Glutamatergic neuron (in vitro differentiated cells): ENCODE results near the gene C10orf67. TPM values are rescaled to one million over a fixed set of nuclear protein-coding genes. Genes with fewer than 3 reads are reported as not detected.

Experiments used
- DNase-seq: peaks from one replicate; pipeline ENCODE4 v3.0.0; 2022
- H3K27ac Mint-ChIP-seq: one replicate; pipeline ENCODE4 v1.8.0; 2020; ENCODE audit warnings: mild to moderate bottlenecking, mixed read lengths, inconsistent platforms; ENCODE audit not compliant: unreplicated experiment
- H3K27me3 Mint-ChIP-seq: one replicate; pipeline ENCODE4 v1.8.0; 2020; ENCODE audit warnings: mild to moderate bottlenecking, moderate library complexity, mixed read lengths, inconsistent platforms; ENCODE audit not compliant: unreplicated experiment
- H3K36me3 Mint-ChIP-seq: one replicate; pipeline ENCODE4 v1.8.0; 2020; ENCODE audit warnings: mild to moderate bottlenecking, mixed read lengths, inconsistent platforms; ENCODE audit not compliant: unreplicated experiment
- H3K4me1 Mint-ChIP-seq: one replicate; pipeline ENCODE4 v1.8.0; 2020; ENCODE audit warnings: mild to moderate bottlenecking, low read depth, mixed read lengths, inconsistent platforms; ENCODE audit not compliant: unreplicated experiment
- H3K4me3 Mint-ChIP-seq: one replicate; pipeline ENCODE4 v1.8.0; 2020; ENCODE audit warnings: mild to moderate bottlenecking, mixed read lengths, inconsistent platforms; ENCODE audit not compliant: unreplicated experiment
- H3K9me3 Mint-ChIP-seq: one replicate; pipeline ENCODE4 v1.8.0; 2020; ENCODE audit warnings: mild to moderate bottlenecking, moderate library complexity, mixed read lengths, inconsistent platforms; ENCODE audit not compliant: unreplicated experiment
- CTCF ChIP-seq: fragments of 200-600 bp; sonication (generic); IDR thresholded peaks from one replicate; pipeline ENCODE4 v1.5.0; 2021; ENCODE audit not compliant: partially characterized antibody, unreplicated experiment
- total RNA-seq: library from RNA; stranded (reverse); fragmentation: NEBNext Ultra II Directional; extraction: Animal tissue kit (Norgen Biotek cat#: 25700); gene quantifications from one replicate; pipeline ENCODE4 v1.2.1, GENCODE V29; 2021; ENCODE audit not compliant: unreplicated experiment

The C10orf67 gene
- total RNA-seq, 1 donor from 2014 or later, result not detected

- Mint-ChIP-seq H3K4me3 (no peak overlapping the region), H3K4me1 (no peaks in the 10 kb centered on the region), H3K27me3 (no peaks in the 10 kb centered on the region), H3K9me3 (no peaks in the 10 kb centered on the region), H3K36me3 (no peaks in the 10 kb centered on the region), H3K27ac (no peak overlapping the region)
- DNase-seq, result no peak
- TF ChIP-seq CTCF, result no peak
Measured at GRCh38 chr10:23384364-23384763, 39.8 kb upstream of the C10orf67 start.

DNA sequence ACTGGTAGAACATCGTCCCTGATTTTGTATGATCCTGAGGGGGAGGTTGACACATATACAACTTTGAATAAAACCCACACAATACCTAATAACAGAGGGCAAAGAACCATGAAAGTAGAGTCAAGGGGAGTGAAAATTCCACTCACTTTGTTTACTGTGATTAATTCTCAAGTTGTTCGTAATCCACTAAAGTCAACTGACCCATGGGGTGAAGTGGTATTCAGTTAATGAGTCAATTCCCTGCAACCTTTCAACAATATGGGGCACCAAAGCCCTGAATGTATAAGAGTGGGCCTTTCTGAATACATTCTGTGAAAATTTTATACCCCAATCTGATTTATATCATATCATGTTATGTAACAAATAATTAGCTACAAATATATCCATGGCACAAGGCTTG is 39.0 kb upstream of the C10orf67 start:
- H3K36me3 Mint-ChIP-seq, result no peaks in the 10 kb centered on the region
- H3K27ac Mint-ChIP-seq, result no peak overlapping the region
- no peaks in the 10 kb centered on the region for H3K27me3 Mint-ChIP-seq
- H3K9me3 Mint-ChIP-seq, result no peaks in the 10 kb centered on the region
- H3K4me3 Mint-ChIP-seq, result no peak overlapping the region
- DNase-seq, result no peak
- no peak for TF ChIP-seq CTCF
- no peaks in the 10 kb centered on the region for H3K4me1 Mint-ChIP-seq

DNA sequence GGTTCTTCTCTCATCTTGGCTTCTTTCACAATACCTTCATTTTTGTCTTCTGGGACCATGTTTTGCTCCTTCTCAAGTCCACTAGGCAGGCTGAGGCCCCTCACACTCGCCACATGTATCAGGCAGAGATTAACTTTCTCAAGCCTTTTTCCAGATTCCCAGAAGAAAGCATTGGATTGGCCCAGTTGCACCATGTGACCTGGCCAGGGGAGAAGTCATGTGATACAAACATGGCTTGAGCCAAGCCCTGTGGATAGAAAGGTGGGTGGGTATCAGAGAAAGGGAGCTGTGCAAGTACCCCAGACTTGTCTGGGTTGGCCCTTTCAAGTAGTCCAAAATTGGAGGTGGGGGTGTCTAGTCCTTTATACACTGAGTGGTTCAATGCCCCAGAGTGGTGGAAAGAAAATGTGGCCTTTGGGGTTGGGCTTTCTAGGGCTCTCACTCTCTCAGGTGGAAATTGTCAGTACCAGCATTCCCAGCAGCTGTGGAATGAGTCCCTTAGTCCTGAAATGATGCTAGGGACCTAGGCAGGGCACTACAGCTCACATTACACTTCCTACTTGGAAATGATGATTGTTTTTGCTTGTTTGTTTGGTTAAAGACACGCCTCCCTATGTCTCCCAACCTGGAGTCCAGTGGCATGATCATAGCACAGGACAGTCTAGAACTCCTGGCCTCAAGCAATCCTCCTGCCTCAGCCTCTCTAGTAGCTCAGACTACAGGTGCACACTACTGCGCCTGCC is 36.9 kb upstream of the C10orf67 start:
- Mint-ChIP-seq H3K36me3 (no peaks in the 10 kb centered on the region), H3K4me3 (no peak overlapping the region)

GRCh38 chr10:23379686-23380085 is 35.1 kb upstream of the C10orf67 start:
- no peaks in the 10 kb centered on the region for H3K36me3 Mint-ChIP-seq
- DNase-seq, result no peak
- H3K9me3 Mint-ChIP-seq, result no peaks in the 10 kb centered on the region
- no peak overlapping the region for H3K27ac Mint-ChIP-seq
- no peak overlapping the region for H3K4me3 Mint-ChIP-seq
- H3K4me1 Mint-ChIP-seq, result no peaks in the 10 kb centered on the region
- H3K27me3 Mint-ChIP-seq, result no peaks in the 10 kb centered on the region
- TF ChIP-seq CTCF, result no peak

More for the DNA sequence above, 36.9 kb upstream of the C10orf67 start:
- H3K9me3 Mint-ChIP-seq, result no peaks in the 10 kb centered on the region
- DNase-seq, result no peak
- no peaks in the 10 kb centered on the region for H3K4me1 Mint-ChIP-seq
- TF ChIP-seq CTCF, result no peak
- H3K27me3 Mint-ChIP-seq, result no peaks in the 10 kb centered on the region
- no peak overlapping the region for H3K27ac Mint-ChIP-seq

- Mint-ChIP-seq H3K9me3 (peaks cover 1% of the 10 kb centered on the region), H3K4me3 (no peak overlapping the region)
- no peak for DNase-seq
Measured at GRCh38 chr10:23376229-23376655, 31.6 kb upstream of the C10orf67 start.

More at GRCh38 chr10:23376229-23376655, 31.6 kb upstream of the C10orf67 start:
- no peak for TF ChIP-seq CTCF
- H3K36me3 Mint-ChIP-seq, result no peaks in the 10 kb centered on the region
- no peaks in the 10 kb centered on the region for H3K4me1 Mint-ChIP-seq
- H3K27me3 Mint-ChIP-seq, result peaks cover 1% of the 10 kb centered on the region
- H3K27ac Mint-ChIP-seq, result no peak overlapping the region
